Measurements from ENCODE around the gene KIAA1143.

Gene KIAA1143

DNA sequence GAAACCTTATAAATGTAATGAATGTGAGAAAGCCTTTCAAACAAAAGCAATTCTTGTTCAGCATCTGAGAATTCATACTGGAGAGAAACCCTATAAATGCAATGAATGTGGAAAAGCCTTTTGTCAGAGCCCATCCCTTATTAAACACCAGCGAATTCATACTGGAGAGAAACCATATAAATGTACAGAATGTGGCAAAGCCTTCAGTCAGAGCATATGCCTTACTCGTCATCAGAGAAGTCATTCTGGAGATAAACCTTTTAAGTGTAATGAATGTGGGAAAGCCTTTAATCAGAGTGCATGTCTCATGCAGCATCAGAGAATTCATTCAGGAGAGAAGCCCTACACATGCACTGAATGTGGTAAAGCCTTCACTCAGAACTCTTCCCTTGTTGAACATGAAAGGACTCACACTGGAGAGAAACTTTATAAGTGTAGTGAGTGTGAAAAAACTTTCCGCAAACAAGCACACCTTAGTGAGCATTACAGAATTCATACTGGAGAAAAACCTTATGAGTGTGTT lies 26.7 kb downstream of the KIAA1143 start:
- Histone ChIP-seq H3K4me3 (ENCODE audit: low read length) (no peak overlapping the region), H3K4me1 (ENCODE audit: control insufficient read depth, insufficient read depth, low read length) (no peaks in the 10 kb centered on the region), H3K9ac (ENCODE audit: low read length) (no peak overlapping the region), H3K36me3 (ENCODE audit: control insufficient read depth, insufficient read depth, low read length) (peaks cover 10% of the 10 kb centered on the region), H3K27me3 (ENCODE audit: control insufficient read depth, insufficient read depth, low read length) (no peaks in the 10 kb centered on the region), H3K27ac (ENCODE audit: low read depth, low read length) (no peak overlapping the region)

DNA sequence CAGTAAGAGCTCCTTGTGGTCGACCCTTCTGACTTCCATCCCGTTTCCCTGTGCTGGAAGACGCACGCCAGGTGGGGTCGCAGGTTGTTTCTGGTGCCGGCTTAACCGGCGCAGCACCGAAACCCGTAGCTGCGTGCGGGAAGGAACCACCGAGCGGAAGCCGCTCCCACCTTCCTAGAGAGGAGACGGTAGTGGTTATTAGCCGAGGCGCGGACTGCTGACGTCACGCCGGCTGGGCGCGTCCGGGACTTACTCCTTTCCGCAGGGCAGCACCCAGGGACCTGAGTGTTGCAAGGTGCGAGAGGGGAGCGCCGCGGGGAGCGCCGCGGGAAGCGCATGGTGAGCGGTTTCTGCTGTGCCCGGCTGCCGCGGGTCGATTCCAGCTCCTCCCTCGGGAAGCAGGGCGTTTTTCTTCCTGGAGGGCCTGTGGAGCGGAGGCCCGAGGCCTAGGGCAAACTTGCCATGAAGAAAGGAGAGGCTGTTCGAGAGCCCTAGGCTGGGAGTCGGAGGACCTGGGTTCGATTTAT lies 32.0 kb downstream of the KIAA1143 start, which contains the start of gene ZNF501:
Gene ZNF501, plus strand, starts transcription at position 252 of the 527 bp plus-strand sequence. CDS start 4,787 bp downstream, outside the sequence.
- no peaks in the 10 kb centered on the region for H3K4me1 ChIP-seq (ENCODE audit: control insufficient read depth, insufficient read depth, low read length)
- no peaks in the 10 kb centered on the region for H3K27me3 ChIP-seq (ENCODE audit: control insufficient read depth, insufficient read depth, low read length)
- H3K4me3 ChIP-seq (ENCODE audit: low read length): peak within 1 kb of the TSS; percentile 94
- peak within 1 kb of the TSS; percentile 80 for H3K9ac ChIP-seq (ENCODE audit: low read length)
- H3K36me3 ChIP-seq (ENCODE audit: control insufficient read depth, insufficient read depth, low read length): peaks cover 4% of the 10 kb centered on the region
- peak within 1 kb of the TSS; percentile 52 for H3K27ac ChIP-seq (ENCODE audit: low read depth, low read length)

DNA sequence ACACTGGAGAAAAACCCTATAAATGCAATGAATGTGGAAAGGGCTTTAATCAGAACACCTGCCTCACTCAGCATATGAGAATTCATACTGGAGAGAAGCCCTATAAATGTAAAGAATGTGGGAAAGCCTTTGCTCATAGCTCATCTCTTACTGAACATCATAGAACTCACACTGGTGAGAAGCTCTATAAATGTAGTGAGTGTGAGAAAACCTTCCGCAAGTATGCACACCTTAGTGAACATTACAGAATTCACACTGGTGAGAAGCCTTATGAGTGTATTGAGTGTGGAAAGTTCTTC lies 39.4 kb downstream of the KIAA1143 start:
- Histone ChIP-seq H3K27me3 (ENCODE audit: control insufficient read depth, insufficient read depth, low read length) (no peaks in the 10 kb centered on the region), H3K27ac (ENCODE audit: low read depth, low read length) (no peak overlapping the region), H3K4me1 (ENCODE audit: control insufficient read depth, insufficient read depth, low read length) (no peaks in the 10 kb centered on the region), H3K36me3 (ENCODE audit: control insufficient read depth, insufficient read depth, low read length) (peaks cover 28% of the 10 kb centered on the region), H3K9ac (ENCODE audit: low read length) (no peak overlapping the region), H3K4me3 (ENCODE audit: low read length) (no peak overlapping the region)

DNA sequence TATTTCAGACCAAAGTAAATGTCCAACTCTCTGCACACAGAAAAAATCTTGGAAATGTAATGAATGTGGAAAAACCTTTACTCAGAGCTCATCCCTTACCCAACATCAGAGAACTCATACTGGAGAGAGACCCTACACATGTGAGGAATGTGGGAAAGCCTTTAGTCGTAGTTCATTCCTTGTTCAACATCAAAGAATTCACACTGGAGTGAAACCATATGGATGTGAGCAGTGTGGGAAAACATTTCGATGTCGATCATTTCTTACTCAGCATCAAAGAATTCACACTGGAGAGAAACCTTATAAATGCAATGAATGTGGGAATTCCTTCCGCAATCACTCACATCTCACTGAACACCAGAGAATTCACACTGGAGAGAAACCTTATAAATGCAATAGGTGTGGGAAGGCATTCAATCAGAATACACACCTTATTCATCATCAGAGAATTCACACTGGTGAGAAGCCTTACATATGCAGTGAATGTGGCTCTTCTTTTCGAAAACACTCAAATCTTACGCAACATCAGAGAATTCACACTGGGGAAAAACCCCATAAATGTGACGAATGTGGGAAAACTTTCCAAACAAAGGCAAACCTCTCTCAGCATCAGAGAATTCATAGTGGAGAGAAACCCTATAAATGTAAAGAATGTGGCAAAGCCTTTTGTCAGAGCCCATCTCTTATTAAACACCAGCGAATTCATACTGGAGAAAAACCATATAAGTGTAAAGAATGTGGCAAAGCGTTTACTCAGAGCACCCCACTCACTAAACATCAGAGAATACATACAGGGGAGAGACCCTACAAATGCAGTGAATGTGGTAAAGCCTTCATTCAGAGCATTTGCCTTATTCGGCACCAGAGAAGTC lies 40.0 kb downstream of the KIAA1143 start:
- Histone ChIP-seq H3K4me1 (ENCODE audit: control insufficient read depth, insufficient read depth, low read length) (no peaks in the 10 kb centered on the region), H3K4me3 (ENCODE audit: low read length) (no peak overlapping the region), H3K27ac (ENCODE audit: low read depth, low read length) (no peak overlapping the region), H3K27me3 (ENCODE audit: control insufficient read depth, insufficient read depth, low read length) (no peaks in the 10 kb centered on the region), H3K36me3 (ENCODE audit: control insufficient read depth, insufficient read depth, low read length) (peaks cover 28% of the 10 kb centered on the region), H3K9ac (ENCODE audit: low read length) (no peak overlapping the region)

GRCh38 chr3:44712455-44713075 lies 48.9 kb downstream of the KIAA1143 start, which contains the start of gene ZNF502:
ZNF502 (plus strand) TSS chr3:44712660; CDS start chr3:44720262, 7,602 bp downstream.
- H3K4me1 ChIP-seq (ENCODE audit: control insufficient read depth, insufficient read depth, low read length): no peaks in the 10 kb centered on the region
- H3K36me3 ChIP-seq (ENCODE audit: control insufficient read depth, insufficient read depth, low read length): no peaks in the 10 kb centered on the region
- no peaks in the 10 kb centered on the region for H3K27me3 ChIP-seq (ENCODE audit: control insufficient read depth, insufficient read depth, low read length)
- H3K27ac ChIP-seq (ENCODE audit: low read depth, low read length): peak within 1 kb of the TSS; percentile 63
- H3K9ac ChIP-seq (ENCODE audit: low read length): peak within 1 kb of the TSS; percentile 81
- H3K4me3 ChIP-seq (ENCODE audit: low read length): peak within 1 kb of the TSS; percentile 95

All from rectal smooth muscle tissue (tissue), 1 donor.